Ishikawa (cell line): ENCODE data around the gene STRN.

ENCODE experiments used
- CEBPB ChIP-seq: IDR thresholded peaks from 2 replicates; pipeline ENCODE4 v1.6.1; 2012
- CREB1 ChIP-seq: IDR thresholded peaks from 2 replicates; pipeline ENCODE4 v1.6.1; 2012; ENCODE audit warnings: low read depth
- EGR1 ChIP-seq: IDR thresholded peaks from 2 replicates; pipeline ENCODE4 v1.6.1; 2012
- EP300 ChIP-seq: IDR thresholded peaks from 2 replicates; pipeline ENCODE4 v1.6.1; 2012; ENCODE audit warnings: borderline replicate concordance
- NFIC ChIP-seq: IDR thresholded peaks from 2 replicates; pipeline ENCODE4 v1.6.1; 2012
- RAD21 ChIP-seq: IDR thresholded peaks from 2 replicates; pipeline ENCODE4 v1.6.1; 2012; ENCODE audit warnings: low read depth
- TAF1 ChIP-seq: IDR thresholded peaks from 2 replicates; pipeline ENCODE4 v1.6.1; 2012; ENCODE audit warnings: low read depth, mild to moderate bottlenecking
- TCF12 ChIP-seq: IDR thresholded peaks from 2 replicates; pipeline ENCODE4 v1.6.1; 2012; ENCODE audit warnings: low read depth
- TEAD4 ChIP-seq: IDR thresholded peaks from 2 replicates; pipeline ENCODE4 v1.6.1; 2012
- YY1 ChIP-seq: IDR thresholded peaks from 2 replicates; pipeline ENCODE4 v1.6.1; 2012; ENCODE audit warnings: low read depth
- ZBTB7A ChIP-seq: IDR thresholded peaks from 2 replicates; pipeline ENCODE4 v1.6.1; 2012; ENCODE audit warnings: low read depth
- TF ChIP-seq, protein P1 (sequence below): IDR thresholded peaks from 2 replicates; pipeline ENCODE4 v1.6.1; 2012; ENCODE audit warnings: low read depth, mild to moderate bottlenecking
- TF ChIP-seq, protein P2 (sequence below): IDR thresholded peaks from 2 replicates; pipeline ENCODE4 v1.6.1; 2012
- TF ChIP-seq, protein P3 (sequence below): IDR thresholded peaks from 2 replicates; pipeline ENCODE4 v1.6.1; 2012

DNA sequence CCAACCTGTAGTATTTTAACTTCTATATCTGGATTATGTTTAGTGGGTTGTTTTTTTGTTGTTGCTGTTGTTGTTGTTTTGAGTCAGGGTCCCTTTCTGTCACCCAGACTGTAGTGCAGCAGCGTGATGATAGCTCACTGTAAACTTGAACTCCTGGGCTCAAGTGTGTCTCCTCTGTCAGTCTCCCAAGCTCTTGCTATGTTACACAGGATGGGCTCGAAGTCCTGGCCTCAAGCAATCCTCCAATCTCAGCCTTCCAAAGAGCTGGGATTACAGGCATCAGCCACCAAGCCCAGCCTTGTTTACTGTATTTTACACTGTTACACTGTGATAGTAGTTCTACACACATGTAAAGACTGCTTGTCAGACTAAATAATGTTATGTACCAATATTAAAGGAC lies 9.7 kb upstream of the STRN start:
- TF ChIP-seq CEBPB (no peak), RAD21 (no peak), TAF1 (no peak), YY1 (no peak), EP300 (no peak), EGR1 (no peak), TEAD4 (no peak), NFIC (no peak), CREB1 (no peak), TCF12 (no peak), ZBTB7A (no peak)
- TF ChIP-seq, protein P1, sequence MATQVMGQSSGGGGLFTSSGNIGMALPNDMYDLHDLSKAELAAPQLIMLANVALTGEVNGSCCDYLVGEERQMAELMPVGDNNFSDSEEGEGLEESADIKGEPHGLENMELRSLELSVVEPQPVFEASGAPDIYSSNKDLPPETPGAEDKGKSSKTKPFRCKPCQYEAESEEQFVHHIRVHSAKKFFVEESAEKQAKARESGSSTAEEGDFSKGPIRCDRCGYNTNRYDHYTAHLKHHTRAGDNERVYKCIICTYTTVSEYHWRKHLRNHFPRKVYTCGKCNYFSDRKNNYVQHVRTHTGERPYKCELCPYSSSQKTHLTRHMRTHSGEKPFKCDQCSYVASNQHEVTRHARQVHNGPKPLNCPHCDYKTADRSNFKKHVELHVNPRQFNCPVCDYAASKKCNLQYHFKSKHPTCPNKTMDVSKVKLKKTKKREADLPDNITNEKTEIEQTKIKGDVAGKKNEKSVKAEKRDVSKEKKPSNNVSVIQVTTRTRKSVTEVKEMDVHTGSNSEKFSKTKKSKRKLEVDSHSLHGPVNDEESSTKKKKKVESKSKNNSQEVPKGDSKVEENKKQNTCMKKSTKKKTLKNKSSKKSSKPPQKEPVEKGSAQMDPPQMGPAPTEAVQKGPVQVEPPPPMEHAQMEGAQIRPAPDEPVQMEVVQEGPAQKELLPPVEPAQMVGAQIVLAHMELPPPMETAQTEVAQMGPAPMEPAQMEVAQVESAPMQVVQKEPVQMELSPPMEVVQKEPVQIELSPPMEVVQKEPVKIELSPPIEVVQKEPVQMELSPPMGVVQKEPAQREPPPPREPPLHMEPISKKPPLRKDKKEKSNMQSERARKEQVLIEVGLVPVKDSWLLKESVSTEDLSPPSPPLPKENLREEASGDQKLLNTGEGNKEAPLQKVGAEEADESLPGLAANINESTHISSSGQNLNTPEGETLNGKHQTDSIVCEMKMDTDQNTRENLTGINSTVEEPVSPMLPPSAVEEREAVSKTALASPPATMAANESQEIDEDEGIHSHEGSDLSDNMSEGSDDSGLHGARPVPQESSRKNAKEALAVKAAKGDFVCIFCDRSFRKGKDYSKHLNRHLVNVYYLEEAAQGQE: no peak
- TF ChIP-seq, protein P2, sequence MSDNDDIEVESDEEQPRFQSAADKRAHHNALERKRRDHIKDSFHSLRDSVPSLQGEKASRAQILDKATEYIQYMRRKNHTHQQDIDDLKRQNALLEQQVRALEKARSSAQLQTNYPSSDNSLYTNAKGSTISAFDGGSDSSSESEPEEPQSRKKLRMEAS: no peak
- TF ChIP-seq, protein P3, sequence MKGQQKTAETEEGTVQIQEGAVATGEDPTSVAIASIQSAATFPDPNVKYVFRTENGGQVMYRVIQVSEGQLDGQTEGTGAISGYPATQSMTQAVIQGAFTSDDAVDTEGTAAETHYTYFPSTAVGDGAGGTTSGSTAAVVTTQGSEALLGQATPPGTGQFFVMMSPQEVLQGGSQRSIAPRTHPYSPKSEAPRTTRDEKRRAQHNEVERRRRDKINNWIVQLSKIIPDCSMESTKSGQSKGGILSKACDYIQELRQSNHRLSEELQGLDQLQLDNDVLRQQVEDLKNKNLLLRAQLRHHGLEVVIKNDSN: no peak
